Measurements from ENCODE around the gene ACAP2.
A peak's percentile ranks its signal among the peaks of the same experiment; 100 is the strongest.

The ACAP2 gene

GRCh38 chr3:195441476-195441991 lies 1.3 kb downstream of the ACAP2 start:
- H3K4me3 ChIP-seq (ENCODE audit: low read depth in 1 of 2, low read length in 2 of 2): peak overlapping the region; percentile 88 to 90
- peak overlapping the region; percentile 94 for H3K27ac ChIP-seq (ENCODE audit: low read depth, low read length)
- peak overlapping the region; percentile 84 for H3K9ac ChIP-seq (ENCODE audit: low read length)
- no peaks in the 10 kb centered on the region for H3K9me3 ChIP-seq (ENCODE audit: low read length)
- H3K27me3 ChIP-seq (ENCODE audit: control insufficient read depth in 1 of 2, insufficient read depth in 2 of 2, low read length in 2 of 2): no peaks in the 10 kb centered on the region
- no peaks in the 10 kb centered on the region for H3K36me3 ChIP-seq (ENCODE audit: insufficient read depth, low read length)
- H3K4me1 ChIP-seq (ENCODE audit: insufficient read depth, low read length): peaks cover 26% of the 10 kb centered on the region

- peak overlapping the region in 1 of 2 donors; percentile 88 for H3K4me3 ChIP-seq (ENCODE audit: low read depth in 1 of 2, low read length in 2 of 2)
- no peaks in the 10 kb centered on the region for H3K9me3 ChIP-seq (ENCODE audit: low read length)
- peak overlapping the region; percentile 94 for H3K27ac ChIP-seq (ENCODE audit: low read depth, low read length)
These were observed 1.8 kb downstream of the ACAP2 start for GRCh38 chr3:195441051-195441450.

GRCh38 chr3:195440379-195440778 lies 2.4 kb downstream of the ACAP2 start:
- H3K4me3 ChIP-seq (ENCODE audit: low read depth in 1 of 2, low read length in 2 of 2): no peak overlapping the region

More at GRCh38 chr3:195441051-195441450, 1.8 kb downstream of the ACAP2 start:
- no peaks in the 10 kb centered on the region for H3K36me3 ChIP-seq (ENCODE audit: insufficient read depth, low read length)
- peak overlapping the region; percentile 84 for H3K9ac ChIP-seq (ENCODE audit: low read length)
- H3K27me3 ChIP-seq (ENCODE audit: control insufficient read depth in 1 of 2, insufficient read depth in 2 of 2, low read length in 2 of 2): no peaks in the 10 kb centered on the region
- H3K4me1 ChIP-seq (ENCODE audit: insufficient read depth, low read length): peaks cover 26% of the 10 kb centered on the region

GRCh38 chr3:195438371-195438770 lies 4.4 kb downstream of the ACAP2 start:
- no peaks in the 10 kb centered on the region for H3K9me3 ChIP-seq (ENCODE audit: low read length)
- no peaks in the 10 kb centered on the region for H3K36me3 ChIP-seq (ENCODE audit: insufficient read depth, low read length)
- no peak overlapping the region for H3K4me3 ChIP-seq (ENCODE audit: low read depth in 1 of 2, low read length in 2 of 2)
- H3K4me1 ChIP-seq (ENCODE audit: insufficient read depth, low read length): peaks cover 18% of the 10 kb centered on the region
- H3K27me3 ChIP-seq (ENCODE audit: control insufficient read depth in 1 of 2, insufficient read depth in 2 of 2, low read length in 2 of 2): no peaks in the 10 kb centered on the region
- H3K27ac ChIP-seq (ENCODE audit: low read depth, low read length): no peak overlapping the region
- H3K9ac ChIP-seq (ENCODE audit: low read length): no peak overlapping the region

More at GRCh38 chr3:195440379-195440778, 2.4 kb downstream of the ACAP2 start:
- Histone ChIP-seq H3K36me3 (ENCODE audit: insufficient read depth, low read length) (no peaks in the 10 kb centered on the region), H3K9me3 (ENCODE audit: low read length) (no peaks in the 10 kb centered on the region), H3K9ac (ENCODE audit: low read length) (no peak overlapping the region), H3K4me1 (ENCODE audit: insufficient read depth, low read length) (peaks cover 26% of the 10 kb centered on the region), H3K27ac (ENCODE audit: low read depth, low read length) (no peak overlapping the region), H3K27me3 (ENCODE audit: control insufficient read depth in 1 of 2, insufficient read depth in 2 of 2, low read length in 2 of 2) (no peaks in the 10 kb centered on the region)

- H3K4me1 ChIP-seq (ENCODE audit: insufficient read depth, low read length): no peaks in the 10 kb centered on the region
- no peaks in the 10 kb centered on the region for H3K9me3 ChIP-seq (ENCODE audit: low read length)
- no peaks in the 10 kb centered on the region for H3K27me3 ChIP-seq (ENCODE audit: control insufficient read depth in 1 of 2, insufficient read depth in 2 of 2, low read length in 2 of 2)
- H3K27ac ChIP-seq (ENCODE audit: low read depth, low read length): no peak overlapping the region
- H3K9ac ChIP-seq (ENCODE audit: low read length): no peak overlapping the region
- no peak overlapping the region for H3K4me3 ChIP-seq (ENCODE audit: low read depth in 1 of 2, low read length in 2 of 2)
- H3K36me3 ChIP-seq (ENCODE audit: insufficient read depth, low read length): no peaks in the 10 kb centered on the region
These were observed 17.0 kb downstream of the ACAP2 start for GRCh38 chr3:195425849-195426248.

GRCh38 chr3:195423818-195424217 lies 19.0 kb downstream of the ACAP2 start:
- Histone ChIP-seq H3K9ac (ENCODE audit: low read length) (no peak overlapping the region), H3K4me3 (ENCODE audit: low read depth in 1 of 2, low read length in 2 of 2) (no peak overlapping the region), H3K4me1 (ENCODE audit: insufficient read depth, low read length) (no peaks in the 10 kb centered on the region), H3K36me3 (ENCODE audit: insufficient read depth, low read length) (no peaks in the 10 kb centered on the region), H3K27me3 (ENCODE audit: control insufficient read depth in 1 of 2, insufficient read depth in 2 of 2, low read length in 2 of 2) (no peaks in the 10 kb centered on the region), H3K27ac (ENCODE audit: low read depth, low read length) (no peak overlapping the region), H3K9me3 (ENCODE audit: low read length) (no peaks in the 10 kb centered on the region)

GRCh38 chr3:195421400-195421799 lies 21.4 kb downstream of the ACAP2 start:
- Histone ChIP-seq H3K9me3 (ENCODE audit: low read length) (no peaks in the 10 kb centered on the region), H3K4me3 (ENCODE audit: low read depth in 1 of 2, low read length in 2 of 2) (no peak overlapping the region), H3K27ac (ENCODE audit: low read depth, low read length) (no peak overlapping the region), H3K9ac (ENCODE audit: low read length) (no peak overlapping the region), H3K4me1 (ENCODE audit: insufficient read depth, low read length) (no peaks in the 10 kb centered on the region), H3K36me3 (ENCODE audit: insufficient read depth, low read length) (no peaks in the 10 kb centered on the region), H3K27me3 (ENCODE audit: control insufficient read depth in 1 of 2, insufficient read depth in 2 of 2, low read length in 2 of 2) (no peaks in the 10 kb centered on the region)

GRCh38 chr3:195416795-195417194 lies 26.0 kb downstream of the ACAP2 start:
- Histone ChIP-seq H3K36me3 (ENCODE audit: insufficient read depth, low read length) (no peaks in the 10 kb centered on the region), H3K27ac (ENCODE audit: low read depth, low read length) (no peak overlapping the region), H3K4me1 (ENCODE audit: insufficient read depth, low read length) (no peaks in the 10 kb centered on the region), H3K4me3 (ENCODE audit: low read depth in 1 of 2, low read length in 2 of 2) (no peak overlapping the region), H3K27me3 (ENCODE audit: control insufficient read depth in 1 of 2, insufficient read depth in 2 of 2, low read length in 2 of 2) (no peaks in the 10 kb centered on the region), H3K9ac (ENCODE audit: low read length) (no peak overlapping the region), H3K9me3 (ENCODE audit: low read length) (no peaks in the 10 kb centered on the region)

- no peaks in the 10 kb centered on the region for H3K4me1 ChIP-seq (ENCODE audit: insufficient read depth, low read length)
- no peak overlapping the region for H3K27ac ChIP-seq (ENCODE audit: low read depth, low read length)
- no peaks in the 10 kb centered on the region for H3K27me3 ChIP-seq (ENCODE audit: control insufficient read depth in 1 of 2, insufficient read depth in 2 of 2, low read length in 2 of 2)
- H3K9ac ChIP-seq (ENCODE audit: low read length): no peak overlapping the region
- no peaks in the 10 kb centered on the region for H3K9me3 ChIP-seq (ENCODE audit: low read length)
- no peak overlapping the region for H3K4me3 ChIP-seq (ENCODE audit: low read depth in 1 of 2, low read length in 2 of 2)
- no peaks in the 10 kb centered on the region for H3K36me3 ChIP-seq (ENCODE audit: insufficient read depth, low read length)
These were observed 31.0 kb downstream of the ACAP2 start for GRCh38 chr3:195411836-195412235.

- Histone ChIP-seq H3K27ac (ENCODE audit: low read depth, low read length) (no peak overlapping the region), H3K9ac (ENCODE audit: low read length) (no peak overlapping the region), H3K4me3 (ENCODE audit: low read depth in 1 of 2, low read length in 2 of 2) (no peak overlapping the region), H3K27me3 (ENCODE audit: control insufficient read depth in 1 of 2, insufficient read depth in 2 of 2, low read length in 2 of 2) (no peaks in the 10 kb centered on the region), H3K9me3 (ENCODE audit: low read length) (no peaks in the 10 kb centered on the region), H3K4me1 (ENCODE audit: insufficient read depth, low read length) (no peaks in the 10 kb centered on the region), H3K36me3 (ENCODE audit: insufficient read depth, low read length) (no peaks in the 10 kb centered on the region)
These were observed 32.3 kb downstream of the ACAP2 start for GRCh38 chr3:195410546-195410945.

GRCh38 chr3:195407531-195408409 lies 35.0 kb downstream of the ACAP2 start:
- H3K4me3 ChIP-seq (ENCODE audit: low read depth in 1 of 2, low read length in 2 of 2): no peak overlapping the region
- H3K27ac ChIP-seq (ENCODE audit: low read depth, low read length): no peak overlapping the region
- no peaks in the 10 kb centered on the region for H3K27me3 ChIP-seq (ENCODE audit: control insufficient read depth in 1 of 2, insufficient read depth in 2 of 2, low read length in 2 of 2)
- no peak overlapping the region for H3K9ac ChIP-seq (ENCODE audit: low read length)
- no peaks in the 10 kb centered on the region for H3K36me3 ChIP-seq (ENCODE audit: insufficient read depth, low read length)
- no peaks in the 10 kb centered on the region for H3K9me3 ChIP-seq (ENCODE audit: low read length)
- peaks cover 3% of the 10 kb centered on the region for H3K4me1 ChIP-seq (ENCODE audit: insufficient read depth, low read length)

- Histone ChIP-seq H3K4me3 (ENCODE audit: low read depth in 1 of 2, low read length in 2 of 2) (no peak overlapping the region), H3K9me3 (ENCODE audit: low read length) (no peaks in the 10 kb centered on the region), H3K9ac (ENCODE audit: low read length) (no peak overlapping the region), H3K36me3 (ENCODE audit: insufficient read depth, low read length) (no peaks in the 10 kb centered on the region), H3K27me3 (ENCODE audit: control insufficient read depth in 1 of 2, insufficient read depth in 2 of 2, low read length in 2 of 2) (no peaks in the 10 kb centered on the region), H3K4me1 (ENCODE audit: insufficient read depth, low read length) (peaks cover 3% of the 10 kb centered on the region), H3K27ac (ENCODE audit: low read depth, low read length) (no peak overlapping the region)
These were observed 37.2 kb downstream of the ACAP2 start for GRCh38 chr3:195405651-195406050.

Data from muscle layer of colon (tissue), 2 donors.